Measurements from ENCODE around the gene ZPBP2.

ZPBP2 gene

DNA sequence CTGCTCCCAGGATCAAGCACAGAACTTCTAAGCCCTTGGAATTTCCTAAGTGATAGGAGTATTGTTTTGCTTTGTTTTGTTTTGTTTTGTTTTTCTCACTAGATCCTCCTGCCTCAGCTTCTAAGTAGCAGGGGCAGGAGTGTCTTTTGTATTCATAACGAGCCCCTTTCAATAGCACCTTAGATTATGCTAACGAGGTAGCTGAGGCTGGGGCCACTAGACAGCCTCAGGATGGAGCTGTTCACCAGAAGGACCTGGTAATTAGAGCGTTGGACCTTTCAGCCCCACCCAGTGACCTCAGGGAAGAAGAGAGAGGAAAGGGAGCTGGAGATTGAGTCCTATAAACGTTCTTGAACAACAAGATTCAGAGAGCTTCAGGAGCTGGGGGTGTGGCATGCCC is 47.5 kb upstream of the ZPBP2 start (continued):
- no peak for TF ChIP-seq ZNF549 (tag by site-specific recombination; IDR thresholded peaks at IDR 0.05)

DNA sequence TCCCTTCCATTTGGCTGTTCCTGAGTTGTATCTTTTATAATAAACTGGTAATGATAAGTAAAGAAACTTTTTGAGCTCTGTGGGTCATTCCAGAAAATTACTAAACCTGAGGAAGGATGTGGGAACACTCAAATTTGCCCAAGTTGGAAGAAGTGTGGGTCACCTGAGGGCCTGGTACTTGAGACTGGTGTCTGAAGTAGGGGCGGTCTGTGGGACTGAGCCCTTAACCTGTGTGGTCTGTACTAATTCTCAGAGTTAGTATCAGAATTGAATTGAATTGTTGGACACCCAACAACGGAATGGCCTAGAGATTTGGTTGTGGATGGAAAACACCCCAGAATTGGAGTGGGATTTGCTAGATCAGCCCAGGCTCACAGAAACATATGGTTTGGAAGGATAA is 47.0 kb upstream of the ZPBP2 start:
- POLR2A ChIA-PET = no interaction called here
- CTCF ChIA-PET = interaction anchor here (0.7 to 1.5 kb wide), 4 partner anchors 118 to 199 kb away, joined by 3 to 7 read pairs (median 4); no protein-coding TSS in a partner anchor
- H3K9me3 ChIP-seq (ENCODE audit: control insufficient read depth, insufficient read depth, low read depth, low read length) = no peaks in the 10 kb centered on the region
- H3K27ac ChIP-seq (ENCODE audit: extremely low read depth, low read depth, low read length) = no peak overlapping the region
- TF ChIP-seq SP3 (tag by site-specific recombination; IDR thresholded peaks at IDR 0.05) (no peak), EGR2 (tag by site-specific recombination; IDR thresholded peaks at IDR 0.05; ENCODE audit: low read depth) (no peak), ZNF768 (tag by site-specific recombination; IDR thresholded peaks at IDR 0.05) (no peak), GLIS2 (tag by site-specific recombination; IDR thresholded peaks at IDR 0.05) (no peak), SP7 (tag by site-specific recombination; IDR thresholded peaks at IDR 0.05) (no peak), ZNF416 (tag by site-specific recombination; IDR thresholded peaks at IDR 0.05) (no peak), ZNF473 (tag by site-specific recombination; IDR thresholded peaks at IDR 0.05) (no peak), ZNF324 (tag by site-specific recombination; IDR thresholded peaks at IDR 0.05) (no peak), ZBTB20 (tag by site-specific recombination; IDR thresholded peaks at IDR 0.05) (no peak), ZNF433 (tag by site-specific recombination; IDR thresholded peaks at IDR 0.05; ENCODE audit: low read depth) (no peak), ZNF174 (tag by site-specific recombination; IDR thresholded peaks at IDR 0.05) (no peak), GLI4 (tag by site-specific recombination; IDR thresholded peaks at IDR 0.05) (no peak)
- TF ChIP-seq, protein P1, sequence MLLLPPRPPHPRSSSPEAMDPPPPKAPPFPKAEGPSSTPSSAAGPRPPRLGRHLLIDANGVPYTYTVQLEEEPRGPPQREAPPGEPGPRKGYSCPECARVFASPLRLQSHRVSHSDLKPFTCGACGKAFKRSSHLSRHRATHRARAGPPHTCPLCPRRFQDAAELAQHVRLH (tag by site-specific recombination; IDR thresholded peaks at IDR 0.05) = no peak
- TF ChIP-seq, protein P2, sequence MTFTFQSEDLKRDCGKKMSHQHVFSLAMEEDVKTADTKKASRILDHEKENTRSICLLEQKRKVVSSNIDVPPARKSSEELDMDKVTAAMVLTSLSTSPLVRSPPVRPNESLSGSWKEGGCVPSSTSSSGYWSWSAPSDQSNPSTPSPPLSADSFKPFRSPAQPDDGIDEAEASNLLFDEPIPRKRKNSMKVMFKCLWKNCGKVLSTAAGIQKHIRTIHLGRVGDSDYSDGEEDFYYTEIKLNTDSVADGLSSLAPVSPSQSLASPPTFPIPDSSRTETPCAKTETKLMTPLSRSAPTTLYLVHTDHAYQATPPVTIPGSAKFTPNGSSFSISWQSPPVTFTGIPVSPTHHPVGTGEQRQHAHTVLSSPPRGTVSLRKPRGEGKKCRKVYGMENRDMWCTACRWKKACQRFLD (tag by site-specific recombination; IDR thresholded peaks at IDR 0.05) = no peak
- H3K4me3 ChIP-seq (ENCODE audit: low read depth, low read length) = no peak overlapping the region
- H3K36me3 ChIP-seq (ENCODE audit: control insufficient read depth in 2 of 2, insufficient read depth in 1 of 2, low read length in 2 of 2) = no peaks in the 10 kb centered on the region
- H3K4me1 ChIP-seq (ENCODE audit: control insufficient read depth, insufficient read depth, low read length) = no peaks in the 10 kb centered on the region

DNA sequence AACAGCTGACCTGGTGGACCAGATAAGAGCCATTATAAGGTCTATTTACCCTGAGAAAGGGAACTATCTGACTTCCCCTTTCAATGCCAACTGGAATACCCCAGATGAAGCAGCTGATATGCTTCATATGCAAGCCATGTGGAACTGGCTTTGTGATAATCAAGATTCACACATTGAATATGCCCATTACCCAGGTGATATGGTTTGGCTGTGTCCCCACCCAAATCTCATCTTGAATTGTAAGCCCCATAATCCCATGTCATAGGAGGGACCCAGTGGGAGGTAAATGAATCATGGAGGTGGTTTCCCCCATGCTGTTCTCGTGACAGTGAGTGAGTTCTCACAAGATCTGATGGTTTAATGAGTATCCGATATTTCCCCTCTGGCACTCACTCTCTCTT is 46.0 kb upstream of the ZPBP2 start:
- POLR2A ChIA-PET = no interaction called here
- CTCF ChIA-PET = no interaction called here
- no peaks in the 10 kb centered on the region for H3K4me1 ChIP-seq (ENCODE audit: control insufficient read depth, insufficient read depth, low read length)

More for the DNA sequence above, 46.0 kb upstream of the ZPBP2 start:
- H3K9me3 ChIP-seq (ENCODE audit: control insufficient read depth, insufficient read depth, low read depth, low read length) = no peaks in the 10 kb centered on the region
- no peak overlapping the region for H3K27ac ChIP-seq (ENCODE audit: extremely low read depth, low read depth, low read length)
- H3K4me3 ChIP-seq (ENCODE audit: low read depth, low read length) = no peak overlapping the region
- TF ChIP-seq, protein P3, sequence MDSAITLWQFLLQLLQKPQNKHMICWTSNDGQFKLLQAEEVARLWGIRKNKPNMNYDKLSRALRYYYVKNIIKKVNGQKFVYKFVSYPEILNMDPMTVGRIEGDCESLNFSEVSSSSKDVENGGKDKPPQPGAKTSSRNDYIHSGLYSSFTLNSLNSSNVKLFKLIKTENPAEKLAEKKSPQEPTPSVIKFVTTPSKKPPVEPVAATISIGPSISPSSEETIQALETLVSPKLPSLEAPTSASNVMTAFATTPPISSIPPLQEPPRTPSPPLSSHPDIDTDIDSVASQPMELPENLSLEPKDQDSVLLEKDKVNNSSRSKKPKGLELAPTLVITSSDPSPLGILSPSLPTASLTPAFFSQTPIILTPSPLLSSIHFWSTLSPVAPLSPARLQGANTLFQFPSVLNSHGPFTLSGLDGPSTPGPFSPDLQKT (IDR thresholded peaks at IDR 0.05; ENCODE audit: borderline replicate concordance, low read depth, low read length) = no peak
- no peak for TF ChIP-seq GLI4 (tag by site-specific recombination; IDR thresholded peaks at IDR 0.05)
- TF ChIP-seq ZNF146 (tag by site-specific recombination; IDR thresholded peaks at IDR 0.05) = no peak
- TF ChIP-seq, protein P4, sequence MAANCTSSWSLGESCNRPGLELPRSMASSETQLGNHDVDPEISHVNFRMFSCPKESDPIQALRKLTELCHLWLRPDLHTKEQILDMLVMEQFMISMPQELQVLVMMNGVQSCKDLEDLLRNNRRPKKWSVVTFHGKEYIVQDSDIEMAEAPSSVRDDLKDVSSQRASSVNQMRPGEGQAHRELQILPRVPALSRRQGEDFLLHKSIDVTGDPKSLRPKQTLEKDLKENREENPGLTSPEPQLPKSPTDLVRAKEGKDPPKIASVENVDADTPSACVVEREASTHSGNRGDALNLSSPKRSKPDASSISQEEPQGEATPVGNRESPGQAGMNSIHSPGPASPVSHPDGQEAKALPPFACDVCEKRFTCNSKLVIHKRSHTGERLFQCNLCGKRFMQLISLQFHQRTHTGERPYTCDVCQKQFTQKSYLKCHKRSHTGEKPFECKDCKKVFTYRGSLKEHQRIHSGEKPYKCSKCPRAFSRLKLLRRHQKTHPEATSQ (tag by site-specific recombination; IDR thresholded peaks at IDR 0.05) = no peak
- TF ChIP-seq, protein P5, sequence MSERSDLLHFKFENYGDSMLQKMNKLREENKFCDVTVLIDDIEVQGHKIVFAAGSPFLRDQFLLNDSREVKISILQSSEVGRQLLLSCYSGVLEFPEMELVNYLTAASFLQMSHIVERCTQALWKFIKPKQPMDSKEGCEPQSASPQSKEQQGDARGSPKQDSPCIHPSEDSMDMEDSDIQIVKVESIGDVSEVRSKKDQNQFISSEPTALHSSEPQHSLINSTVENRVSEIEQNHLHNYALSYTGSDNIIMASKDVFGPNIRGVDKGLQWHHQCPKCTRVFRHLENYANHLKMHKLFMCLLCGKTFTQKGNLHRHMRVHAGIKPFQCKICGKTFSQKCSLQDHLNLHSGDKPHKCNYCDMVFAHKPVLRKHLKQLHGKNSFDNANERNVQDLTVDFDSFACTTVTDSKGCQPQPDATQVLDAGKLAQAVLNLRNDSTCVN (tag by site-specific recombination; optimal IDR thresholded peaks at IDR 0.05) = no peak
- no peak for TF ChIP-seq ZNF404 (tag by site-specific recombination; IDR thresholded peaks at IDR 0.05)
- no peak for TF ChIP-seq BCL11A (tag by site-specific recombination; IDR thresholded peaks at IDR 0.05; ENCODE audit: low read depth)
- TF ChIP-seq YY1 (tag by site-specific recombination; IDR thresholded peaks at IDR 0.05) = no peak
- no peak for TF ChIP-seq HOXC10 (CRISPR knock-in tag; IDR thresholded peaks at IDR 0.05)
- TF ChIP-seq ZNF530 (tag by site-specific recombination; IDR thresholded peaks at IDR 0.05; ENCODE audit: low read depth) = no peak
- H3K36me3 ChIP-seq (ENCODE audit: control insufficient read depth in 2 of 2, insufficient read depth in 1 of 2, low read length in 2 of 2) = no peaks in the 10 kb centered on the region
